NCI-H187 (cell line): ENCODE results near the gene CKAP2.
"Not testable (repeated sequence)": the region's sequence is repeated elsewhere in the genome, so short reads cannot be mapped to it uniquely, and the experiment has no call there.

ENCODE experiments used
- DNase-seq, 2 experiments: peaks; one replicate each; lab custom pipeline; 2025; lab: John Stamatoyannopoulos, UW

Gene CKAP2, protein sequence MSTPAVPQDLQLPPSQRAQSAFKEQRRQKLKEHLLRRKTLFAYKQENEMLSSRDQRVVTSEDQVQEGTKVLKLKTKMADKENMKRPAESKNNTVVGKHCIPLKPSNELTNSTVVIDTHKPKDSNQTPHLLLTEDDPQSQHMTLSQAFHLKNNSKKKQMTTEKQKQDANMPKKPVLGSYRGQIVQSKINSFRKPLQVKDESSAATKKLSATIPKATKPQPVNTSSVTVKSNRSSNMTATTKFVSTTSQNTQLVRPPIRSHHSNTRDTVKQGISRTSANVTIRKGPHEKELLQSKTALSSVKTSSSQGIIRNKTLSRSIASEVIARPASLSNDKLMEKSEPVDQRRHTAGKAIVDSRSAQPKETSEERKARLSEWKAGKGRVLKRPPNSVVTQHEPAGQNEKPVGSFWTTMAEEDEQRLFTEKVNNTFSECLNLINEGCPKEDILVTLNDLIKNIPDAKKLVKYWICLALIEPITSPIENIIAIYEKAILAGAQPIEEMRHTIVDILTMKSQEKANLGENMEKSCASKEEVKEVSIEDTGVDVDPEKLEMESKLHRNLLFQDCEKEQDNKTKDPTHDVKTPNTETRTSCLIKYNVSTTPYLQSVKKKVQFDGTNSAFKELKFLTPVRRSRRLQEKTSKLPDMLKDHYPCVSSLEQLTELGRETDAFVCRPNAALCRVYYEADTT

DNA sequence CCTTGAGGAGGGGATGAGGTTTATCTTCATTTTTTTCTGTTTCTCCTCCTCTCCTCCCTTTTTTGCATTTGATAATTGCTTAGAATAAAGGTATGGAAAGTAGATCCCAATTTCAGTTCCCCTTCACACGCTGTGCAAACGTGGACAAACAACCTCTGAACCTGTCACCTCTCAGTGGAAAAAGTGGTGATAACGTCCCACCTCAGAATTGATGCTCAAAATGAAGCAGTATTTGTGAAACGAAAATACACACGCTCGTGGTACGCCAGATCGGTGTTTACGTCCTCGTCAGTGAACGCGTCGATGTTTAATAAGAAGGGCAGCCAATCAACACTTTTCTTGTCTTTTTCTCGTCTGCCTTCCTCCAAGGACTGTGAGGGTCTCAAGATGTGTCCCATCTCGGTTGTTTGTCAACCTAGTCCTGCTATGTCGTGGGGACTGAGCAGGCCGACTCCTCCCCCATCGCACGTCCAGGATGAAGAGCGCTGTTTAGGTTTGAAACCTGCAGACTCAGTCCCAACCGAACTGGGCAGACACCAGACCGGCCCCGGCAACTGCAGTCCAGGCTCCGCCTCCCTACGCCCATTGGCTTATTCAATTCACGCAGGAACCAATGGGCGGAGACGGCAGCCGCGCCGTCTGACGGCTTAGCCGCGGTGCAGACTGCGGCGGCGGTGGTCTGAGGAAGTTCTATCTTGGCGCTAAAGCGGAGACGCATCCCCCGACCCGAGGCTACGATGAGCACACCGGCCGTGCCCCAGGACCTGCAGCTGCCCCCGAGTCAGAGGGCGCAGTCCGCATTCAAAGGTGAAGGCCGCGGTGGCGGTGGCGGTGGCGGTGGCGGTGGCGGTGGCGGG is at the start of gene CKAP2:
Gene CKAP2 (plus strand): TSS at position 659 of the 857 bp plus-strand sequence. CDS start 79 bp downstream, at position 738.
- peak; percentile 76 to 92 for DNase-seq

DNA sequence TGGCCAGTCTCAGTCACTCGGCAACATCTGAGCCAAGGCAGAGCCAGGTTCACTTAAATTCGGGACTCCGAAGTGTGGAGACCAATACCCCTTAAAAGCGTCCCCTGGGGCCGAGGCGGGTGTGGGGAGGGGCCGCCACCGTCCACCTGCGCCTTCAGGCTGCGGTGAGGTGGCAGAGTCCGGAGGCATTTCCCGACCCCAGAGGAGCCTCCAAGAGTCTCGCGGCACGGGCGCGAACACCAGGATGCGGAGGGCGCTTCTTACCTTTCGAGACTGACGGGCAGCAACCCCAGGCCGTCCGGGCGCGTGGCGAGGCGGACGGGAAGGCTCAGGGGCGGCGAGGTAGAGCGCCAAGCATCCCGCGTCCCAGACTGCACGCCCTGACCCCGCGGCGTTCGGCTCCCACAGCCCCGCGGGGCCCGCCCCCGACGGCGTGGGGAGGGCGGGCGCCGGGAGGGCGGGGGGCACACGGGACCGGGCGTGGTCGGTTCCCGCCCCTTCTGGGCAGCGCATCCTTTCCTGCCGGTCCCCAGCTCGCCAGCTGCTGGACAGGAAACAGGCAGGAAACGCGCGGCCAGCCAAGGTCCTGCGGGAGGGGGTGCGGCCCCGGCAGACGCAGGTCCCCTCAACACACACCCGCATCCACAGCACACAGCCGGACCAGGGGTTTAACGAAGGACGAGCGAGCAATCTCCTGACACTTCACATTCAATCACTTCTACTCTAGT is 49.3 kb upstream of the CKAP2 start, which contains the start of gene THSD1:
Gene THSD1 (minus strand): TSS at position 406 of the 728 bp plus-strand sequence. CDS start 3,572 bp downstream, outside the sequence.
- DNase-seq, result no peak

DNA sequence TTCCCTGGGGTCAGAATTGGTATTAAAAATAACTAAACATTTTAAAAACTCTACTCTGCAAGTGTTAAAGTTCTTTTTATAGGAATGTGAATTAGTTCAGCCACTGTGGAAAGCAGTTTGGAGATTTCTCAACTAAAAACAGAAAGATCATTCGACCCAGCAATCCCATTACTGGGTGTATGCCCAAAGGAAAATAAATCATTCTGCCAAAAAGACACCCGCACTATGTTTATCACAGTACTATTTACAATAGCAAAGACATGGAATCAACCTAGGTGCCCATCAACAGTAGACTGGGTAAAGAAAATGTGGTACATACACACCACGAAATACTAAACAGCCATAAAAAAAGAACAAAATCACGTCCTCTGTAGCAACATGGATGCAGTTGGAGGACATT is 48.6 kb upstream of the CKAP2 start:
- no peak for DNase-seq

DNA sequence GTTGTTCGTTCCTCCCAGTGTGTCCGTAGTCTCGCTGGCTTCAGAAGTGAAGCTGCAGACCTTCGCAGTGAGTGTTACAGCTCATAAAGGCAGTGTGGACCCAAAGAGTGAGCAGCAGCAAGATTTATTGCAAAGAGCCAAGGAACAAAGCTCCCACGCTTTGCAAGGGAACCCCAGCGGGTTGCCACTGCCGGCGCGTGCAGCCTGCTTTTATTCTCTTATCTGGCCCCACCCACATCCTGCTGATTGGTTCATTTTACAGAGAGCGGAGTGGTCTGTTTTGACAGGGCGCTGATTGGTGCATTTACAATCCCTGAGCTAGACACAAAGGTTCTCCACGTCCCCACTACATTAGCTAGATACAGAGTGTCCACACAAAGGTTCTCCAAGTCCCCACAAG is 47.8 kb upstream of the CKAP2 start:
- DNase-seq, result not testable (repeated sequence)

DNA sequence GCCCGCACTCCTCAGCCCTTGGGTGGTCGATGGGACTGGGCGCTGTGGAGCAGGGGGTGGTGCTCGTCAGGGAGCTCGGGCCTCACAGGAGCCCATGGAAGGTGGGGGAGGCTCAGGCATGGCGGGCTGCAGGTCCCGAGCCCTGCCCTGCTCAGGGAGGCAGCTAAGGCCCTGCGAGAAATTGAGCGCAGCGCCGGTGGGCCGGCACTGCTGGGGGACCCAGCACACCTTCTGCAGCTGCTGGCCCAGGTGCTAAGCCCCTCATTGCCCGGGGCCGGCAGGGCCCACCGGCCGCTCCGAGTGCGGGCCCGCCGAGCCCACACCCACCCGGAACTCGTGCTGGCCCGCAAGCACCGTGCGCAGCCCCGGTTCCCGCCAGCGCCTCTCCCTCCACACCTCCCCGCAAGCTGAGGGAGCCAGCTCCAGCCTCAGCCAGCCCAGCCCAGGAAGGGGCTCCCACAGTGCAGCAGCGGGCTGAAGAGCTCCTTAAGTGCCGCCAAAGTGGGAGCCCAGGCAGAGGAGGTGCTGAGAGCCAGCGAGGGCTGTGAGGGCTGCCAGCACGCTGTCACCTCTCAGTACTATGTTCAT is 47.1 kb upstream of the CKAP2 start:
- not testable (repeated sequence) for DNase-seq

DNA sequence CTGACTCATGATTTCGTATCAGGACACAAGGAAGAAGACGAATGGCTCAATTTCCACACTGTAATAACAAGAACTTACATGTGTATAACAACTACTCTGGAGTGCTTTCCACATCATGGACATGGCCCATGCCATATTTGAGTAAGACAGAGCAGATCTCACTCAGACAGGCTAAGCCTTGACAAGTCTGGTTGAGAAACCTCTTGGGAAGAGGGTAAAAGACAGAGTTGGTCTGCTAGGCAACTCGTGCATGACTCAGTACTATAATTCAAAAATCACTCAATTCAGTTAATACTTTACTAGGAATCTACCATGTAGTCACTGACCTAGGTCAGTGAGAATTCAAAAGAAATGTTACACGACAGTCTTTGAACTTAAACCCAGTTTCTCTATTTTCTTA is 43.6 kb upstream of the CKAP2 start:
- no peak for DNase-seq

DNA sequence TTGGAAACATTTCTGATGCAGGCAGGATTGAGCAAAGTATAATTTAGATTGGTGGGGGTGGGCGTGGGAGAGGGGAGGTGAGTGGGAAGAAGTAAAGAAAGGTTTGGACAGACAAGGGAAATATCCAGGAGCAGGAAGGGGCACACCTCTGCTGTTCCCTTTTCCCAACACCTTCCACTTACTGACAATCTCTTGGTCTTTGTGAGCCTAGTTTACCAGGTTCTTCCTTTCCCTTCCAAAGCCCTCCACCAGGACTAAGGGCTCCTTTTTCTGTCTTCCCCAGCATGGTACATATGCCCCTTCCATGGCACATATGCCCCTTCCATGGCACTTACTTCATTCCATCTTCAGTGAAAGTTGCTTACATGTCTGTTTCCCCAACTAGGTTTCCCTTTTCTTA is 43.1 kb upstream of the CKAP2 start:
- no peak for DNase-seq

DNA sequence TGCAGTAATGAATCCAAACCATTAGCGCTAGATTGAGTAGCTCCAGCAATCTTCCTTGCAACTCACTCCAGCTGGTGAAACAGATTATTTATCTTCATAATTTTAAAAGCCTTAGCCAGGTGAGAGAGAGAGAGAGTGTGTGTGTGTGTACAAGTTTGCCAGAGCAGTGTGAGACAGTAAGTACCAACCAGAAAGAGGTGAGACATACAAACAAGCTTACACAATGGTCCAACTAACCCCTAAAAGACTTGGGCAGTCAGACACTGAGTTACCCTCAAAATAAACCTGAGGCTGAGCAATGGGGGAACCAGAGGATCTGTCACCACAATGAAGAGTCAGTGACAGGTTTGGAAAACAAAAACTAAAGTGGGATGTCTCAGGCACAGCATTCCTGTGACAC is 41.2 kb upstream of the CKAP2 start:
- no peak for DNase-seq

DNA sequence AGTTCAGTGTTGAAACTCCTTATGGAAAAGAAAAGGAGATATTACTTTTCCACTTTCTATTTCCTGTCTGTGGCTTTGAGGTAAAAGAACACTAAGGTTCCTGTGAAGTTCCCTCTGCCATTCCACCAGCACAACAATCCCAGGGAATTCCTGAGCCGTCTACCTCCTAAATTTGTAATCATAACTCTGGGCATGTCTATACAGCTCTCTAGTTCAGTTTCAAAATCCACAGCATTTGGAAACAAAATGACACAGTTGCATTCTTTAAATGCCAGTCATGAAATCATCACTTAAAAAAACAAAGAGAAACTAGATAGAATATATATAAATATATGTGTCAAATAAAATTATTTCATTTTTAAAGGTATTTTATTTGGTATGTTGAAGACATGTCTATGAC is 40.3 kb upstream of the CKAP2 start:
- no peak for DNase-seq

DNA sequence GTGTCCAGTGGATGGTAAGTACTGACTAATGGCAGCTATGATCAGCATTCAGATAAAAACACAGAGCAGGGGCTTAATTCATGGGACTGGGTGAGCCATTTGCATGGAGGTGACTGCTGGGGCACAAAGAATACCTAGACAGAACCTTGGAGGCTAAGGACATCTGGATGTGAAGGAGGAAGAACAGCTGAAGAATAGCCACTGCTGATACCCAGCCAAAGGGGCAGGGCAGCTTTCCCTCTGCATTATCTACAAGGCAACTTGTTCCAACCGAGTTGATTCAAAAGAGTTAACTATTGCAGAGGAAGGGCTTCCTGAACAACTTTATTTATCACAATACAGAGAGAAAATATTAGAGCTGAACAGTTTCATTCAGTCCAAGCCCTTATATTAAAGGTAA is 36.2 kb upstream of the CKAP2 start:
- DNase-seq, result no peak

DNA sequence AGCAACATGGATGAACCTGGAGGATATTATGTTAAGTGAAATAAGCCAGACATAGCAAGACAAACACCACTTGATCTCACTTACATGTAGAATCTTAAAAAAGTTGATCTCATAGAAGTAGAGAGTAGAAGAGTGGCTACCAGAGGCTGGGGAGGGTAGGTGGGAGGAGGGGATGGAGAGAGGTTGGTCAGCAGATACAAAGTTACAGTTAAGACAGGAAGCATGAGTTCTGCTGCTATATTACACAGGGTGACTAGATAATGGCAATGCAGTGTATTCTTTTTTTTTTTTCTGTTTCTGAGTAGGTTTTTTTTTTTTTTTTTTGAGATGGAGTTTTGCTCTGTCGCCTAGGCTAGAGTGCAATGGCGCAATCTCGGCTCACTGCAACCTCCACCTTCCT is 34.1 kb upstream of the CKAP2 start:
- no peak for DNase-seq

DNA sequence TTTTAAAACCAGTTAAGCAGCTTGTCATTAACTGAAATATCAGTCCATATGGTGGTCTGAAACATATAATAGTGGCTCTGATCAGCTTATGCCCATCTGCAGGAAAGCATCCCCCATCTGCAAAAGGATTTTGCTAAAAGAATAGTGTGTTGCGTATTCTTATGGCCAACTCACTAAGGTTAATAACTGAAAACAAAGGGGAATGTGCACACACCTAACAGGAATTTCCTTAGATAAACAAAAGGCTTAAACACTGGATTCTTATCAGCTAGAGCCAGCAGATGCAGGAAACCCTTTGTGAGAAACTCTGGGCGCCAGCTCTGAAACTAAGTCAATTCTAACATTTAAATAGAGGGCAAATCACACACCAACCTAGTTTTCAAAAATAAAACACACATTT is 27.0 kb upstream of the CKAP2 start:
- DNase-seq, result no peak

DNA sequence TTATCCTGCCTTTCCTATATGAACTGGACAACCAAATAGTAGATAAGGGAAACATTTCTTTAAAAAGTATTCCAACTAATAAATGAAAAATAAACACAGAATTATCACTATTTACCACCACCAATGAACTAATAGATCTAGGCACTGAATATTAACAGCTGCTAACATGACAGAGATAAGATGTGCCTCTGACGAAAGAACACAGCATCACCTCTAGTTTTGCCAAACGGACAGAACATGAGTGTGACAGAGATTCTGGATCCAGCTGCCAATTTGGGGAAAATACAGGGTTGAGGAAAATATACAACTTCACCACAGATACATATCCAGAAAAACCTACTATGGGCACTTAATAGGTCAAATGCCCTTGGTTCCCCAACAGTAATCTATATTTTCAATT is 22.8 kb upstream of the CKAP2 start:
- no peak for DNase-seq

DNA sequence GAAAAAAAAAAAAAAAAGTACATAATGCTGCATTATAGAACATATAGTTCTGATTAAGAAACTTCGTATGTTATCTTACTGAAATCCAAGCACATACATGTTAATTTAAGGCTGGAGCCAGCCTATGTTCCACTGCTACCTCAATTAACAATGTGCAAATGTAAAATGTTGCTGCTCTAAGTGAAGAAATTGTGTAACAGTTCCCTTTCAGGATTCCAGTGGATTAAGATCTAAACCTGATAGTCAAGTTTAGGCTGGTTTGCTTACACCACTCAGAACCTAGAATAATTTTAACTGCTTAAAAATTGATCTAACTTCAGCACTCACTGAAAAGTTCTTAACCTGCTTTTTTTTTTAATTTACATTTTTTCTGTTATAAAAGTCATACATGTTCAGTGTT is 9.0 kb upstream of the CKAP2 start:
- no peak for DNase-seq

DNA sequence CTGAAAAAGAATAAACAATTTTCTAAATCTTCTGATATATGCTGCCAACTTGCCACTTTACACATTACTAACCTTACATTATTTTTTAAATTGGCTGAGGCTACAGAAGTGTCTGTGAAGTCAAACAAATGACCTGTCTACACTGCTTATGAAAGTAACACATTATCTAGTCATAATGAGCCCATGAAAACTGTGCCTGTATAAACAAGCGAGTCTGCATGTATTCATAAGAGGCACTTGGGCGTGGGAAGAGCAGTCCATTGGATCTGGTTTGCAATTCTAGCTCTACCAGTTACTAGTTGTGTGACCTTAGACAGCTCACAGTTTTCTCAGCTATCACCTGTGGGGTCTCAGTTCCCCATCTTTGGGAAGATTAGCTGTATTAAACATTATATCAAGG is 7.9 kb upstream of the CKAP2 start:
- no peak for DNase-seq

DNA sequence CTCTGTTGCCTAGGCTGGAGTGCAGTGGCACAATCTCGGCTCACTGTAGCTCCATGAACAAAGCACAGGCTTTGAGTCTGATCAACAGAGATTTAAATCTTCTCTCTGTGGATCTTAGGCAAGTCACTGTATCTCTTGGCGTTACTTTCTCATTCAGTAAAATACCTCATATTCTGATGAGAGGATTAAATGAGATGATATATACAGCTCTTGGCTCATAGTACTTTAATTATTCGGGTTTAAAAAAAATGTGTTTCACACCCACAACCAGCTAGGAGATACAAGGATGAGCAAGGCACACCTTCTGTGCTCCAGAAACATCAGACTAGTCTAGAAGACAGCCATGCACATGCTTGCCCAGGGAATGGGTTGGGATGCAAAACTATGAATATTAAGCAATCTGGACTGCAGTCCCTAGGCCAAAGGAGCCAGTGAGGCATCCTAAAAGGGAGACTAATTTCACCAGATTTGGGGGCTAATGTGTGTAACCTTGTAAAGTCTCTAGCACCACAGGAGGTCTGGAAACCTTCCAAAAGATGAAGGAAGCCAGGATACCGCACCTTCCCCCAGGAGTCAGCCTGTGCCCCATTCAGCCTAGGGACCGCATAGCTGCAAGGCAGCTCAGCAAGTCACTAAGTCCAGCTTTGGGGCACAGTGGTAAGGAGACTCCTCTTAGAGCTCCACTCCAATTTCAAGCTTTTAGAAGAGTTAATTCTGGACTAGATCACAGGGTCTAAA is 7.3 kb upstream of the CKAP2 start:
- no peak for DNase-seq

DNA sequence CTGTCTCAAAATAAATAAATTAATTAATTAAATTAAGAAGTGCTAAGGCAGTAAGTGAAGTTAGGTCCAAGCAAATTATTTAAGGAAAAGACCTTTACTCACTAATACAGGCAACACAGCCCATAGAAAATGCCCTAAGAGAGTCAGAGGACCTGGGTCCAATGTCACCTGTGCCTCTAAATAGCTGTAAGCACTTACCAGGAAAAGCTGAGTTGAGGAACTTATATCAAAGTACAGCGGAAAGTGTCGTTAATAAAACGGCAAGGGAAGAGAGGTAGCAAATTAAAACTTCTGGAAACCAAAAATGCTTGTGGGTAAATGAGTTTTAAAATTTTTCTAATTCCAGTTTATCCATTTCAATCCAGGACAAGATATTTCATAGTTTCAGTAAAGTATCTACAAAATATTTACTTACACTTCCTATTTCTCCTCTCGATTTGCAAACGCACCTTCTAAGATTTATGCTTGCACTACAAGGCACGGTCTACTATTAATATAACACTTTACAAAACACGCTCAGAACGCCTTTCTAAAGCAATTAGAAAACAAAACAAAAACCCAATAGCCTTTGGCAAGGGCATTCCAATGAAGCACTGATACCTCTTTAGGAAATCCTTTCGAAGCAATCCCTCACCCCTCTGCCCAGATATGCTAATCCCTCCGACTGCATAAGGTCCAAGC is 5.8 kb upstream of the CKAP2 start:
- no peak for DNase-seq

DNA sequence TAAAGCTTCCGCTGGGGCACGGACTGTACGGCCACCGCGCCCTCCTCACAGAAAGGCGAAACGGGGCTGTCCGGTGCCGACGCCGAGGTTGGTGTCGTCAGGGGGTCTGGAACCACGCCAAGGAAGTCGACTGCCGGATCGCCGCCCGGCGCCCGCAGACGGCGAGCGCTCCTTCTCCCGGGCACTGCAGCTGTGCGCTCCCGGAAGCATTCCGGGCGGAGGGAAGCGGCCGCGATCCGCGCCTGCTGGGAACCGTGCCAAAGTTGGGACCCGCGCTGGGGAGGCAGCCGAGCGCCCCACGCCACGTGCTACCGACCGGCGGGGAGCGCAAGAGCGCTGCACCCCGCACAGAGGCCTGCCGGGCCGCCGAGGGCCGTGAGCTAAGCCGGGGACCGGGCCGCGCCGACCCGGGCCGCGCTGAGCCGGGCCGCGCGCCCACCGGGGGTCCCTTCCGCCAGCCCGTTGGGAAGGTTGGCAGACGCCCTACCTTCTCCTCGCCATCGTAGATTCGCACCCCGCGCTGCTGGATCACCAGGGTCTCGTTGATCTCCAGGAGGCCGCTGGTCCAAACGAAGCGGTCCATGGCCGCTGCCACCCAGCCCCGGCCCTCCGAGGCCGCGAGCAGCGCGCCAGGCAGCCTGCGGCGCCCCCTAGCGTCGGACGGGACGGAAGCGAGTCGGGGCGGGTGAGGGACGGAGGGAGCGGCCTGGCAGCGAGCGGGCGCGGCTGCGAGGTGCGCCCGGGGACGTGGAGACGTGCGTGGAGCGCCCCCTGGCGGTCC is 5.1 kb upstream of the CKAP2 start, which contains the start of gene VPS36:
Gene VPS36 (minus strand): TSS at position 623 of the 781 bp plus-strand sequence. CDS start 40 bp downstream, at position 583.
- DNase-seq, result peak; percentile 94

DNA sequence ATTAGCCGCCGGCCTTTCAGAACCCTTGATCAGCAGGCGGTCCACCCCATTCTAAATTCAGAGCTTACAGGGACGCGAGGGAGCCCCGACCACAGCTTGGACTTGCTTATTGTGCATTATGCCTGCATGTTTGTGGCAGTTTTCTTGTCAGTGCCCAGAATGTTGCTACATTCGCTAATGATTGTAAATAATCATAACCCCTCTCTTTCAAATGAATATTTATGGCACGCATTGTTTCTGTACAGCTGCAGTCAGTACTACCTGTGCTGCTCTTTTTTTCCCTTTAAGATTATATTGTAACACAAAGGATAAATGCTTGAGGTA is 4.5 kb upstream of the CKAP2 start:
- no peak for DNase-seq
